Hypothalamus (tissue), 51 donors: Measurements from ENCODE around the gene MGAT4C.
A peak's percentile ranks its signal among the peaks of the same experiment; 100 is the strongest.

Experiments used
- DNase-seq, 51 donors: peaks; one replicate each; lab custom pipeline; 2025; lab: John Stamatoyannopoulos, UW

The MGAT4C gene

GRCh38 chr12:85993746-85994145 is 262.4 kb downstream of the MGAT4C start:
- DNase-seq = no peak

DNA sequence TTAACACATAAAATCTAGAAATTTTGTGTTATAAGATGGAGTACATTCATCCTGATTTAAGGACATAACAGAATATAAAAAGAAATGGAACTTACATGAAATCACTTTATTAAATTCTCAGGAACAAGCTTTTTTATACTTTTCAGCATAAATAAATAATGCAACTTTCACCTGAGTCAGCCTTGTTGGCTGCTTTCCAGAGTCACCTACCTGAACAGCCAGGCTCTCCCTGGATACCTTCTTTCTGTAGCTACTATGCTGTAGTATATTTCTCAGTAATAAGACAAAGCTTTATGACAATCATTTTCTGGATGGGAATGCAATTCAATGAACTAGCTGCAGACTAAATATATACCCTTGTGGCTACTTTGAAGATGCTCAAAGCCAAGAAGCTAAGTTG is 270.2 kb downstream of the MGAT4C start:
- no peak for DNase-seq

- DNase-seq = no peak
Measured at GRCh38 chr12:85983601-85984000, 272.6 kb downstream of the MGAT4C start.

DNA sequence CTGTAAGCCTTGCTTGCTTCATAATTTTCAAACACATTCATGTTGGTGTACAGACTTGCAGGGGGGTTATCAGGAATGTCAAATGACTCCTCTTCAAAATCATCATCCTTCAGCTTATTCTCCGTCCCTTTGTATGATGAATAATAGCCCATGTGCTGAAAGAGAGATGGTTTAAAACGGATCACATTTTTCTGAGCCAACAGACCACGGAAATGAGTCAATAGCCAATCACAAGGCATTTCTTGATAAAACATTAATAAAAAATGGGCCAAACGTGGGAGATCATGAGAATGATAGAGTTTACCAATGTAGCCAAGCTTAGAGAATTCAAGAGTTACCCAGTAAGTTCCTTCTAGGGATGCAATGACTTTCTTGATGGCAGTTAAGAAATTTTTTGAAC is 276.6 kb downstream of the MGAT4C start:
- no peak for DNase-seq

GRCh38 chr12:85975716-85976115 is 280.5 kb downstream of the MGAT4C start:
- DNase-seq = no peak

- DNase-seq = no peak
Measured at GRCh38 chr12:85971800-85972199, 284.4 kb downstream of the MGAT4C start.

GRCh38 chr12:85968606-85969005 is 287.6 kb downstream of the MGAT4C start:
- no peak for DNase-seq

DNA sequence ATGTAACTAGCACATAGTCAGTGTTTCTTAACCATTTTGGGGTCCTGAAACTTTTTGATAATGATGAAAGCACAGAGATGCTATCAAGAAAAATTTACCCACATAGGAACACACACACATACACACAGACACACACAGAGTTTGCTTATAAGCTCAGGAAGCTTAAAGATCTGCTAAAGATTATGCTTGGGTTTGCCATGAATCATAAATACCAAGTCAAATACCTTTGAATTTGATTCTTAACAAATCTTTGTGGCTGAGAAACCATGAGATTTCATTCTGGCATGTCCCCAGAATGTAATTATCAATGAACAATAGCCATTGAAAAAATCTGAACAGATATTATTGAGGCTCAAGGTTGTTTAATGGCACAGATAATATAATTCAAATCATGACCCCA is 292.9 kb downstream of the MGAT4C start:
- no peak for DNase-seq

DNA sequence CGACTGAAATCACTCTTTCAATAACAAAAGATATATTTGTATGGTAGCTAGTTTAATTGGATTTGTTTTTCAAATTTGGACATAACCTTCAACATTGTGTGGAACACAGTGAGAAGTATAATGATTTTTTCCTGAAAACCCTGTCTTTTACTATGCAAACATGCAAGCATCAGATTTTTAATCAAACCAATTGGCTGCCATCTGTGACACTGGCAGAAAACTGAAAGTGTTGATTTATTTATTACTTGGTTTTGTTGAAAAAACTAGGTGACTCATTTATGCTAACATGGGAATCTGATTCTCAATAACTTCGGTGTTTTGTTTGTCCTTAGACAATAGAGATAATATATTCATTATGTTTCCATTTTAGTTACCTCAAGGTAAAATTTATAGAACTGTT is 300.1 kb downstream of the MGAT4C start:
- no peak for DNase-seq

GRCh38 chr12:85955127-85955526 is 301.1 kb downstream of the MGAT4C start:
- no peak for DNase-seq

DNA sequence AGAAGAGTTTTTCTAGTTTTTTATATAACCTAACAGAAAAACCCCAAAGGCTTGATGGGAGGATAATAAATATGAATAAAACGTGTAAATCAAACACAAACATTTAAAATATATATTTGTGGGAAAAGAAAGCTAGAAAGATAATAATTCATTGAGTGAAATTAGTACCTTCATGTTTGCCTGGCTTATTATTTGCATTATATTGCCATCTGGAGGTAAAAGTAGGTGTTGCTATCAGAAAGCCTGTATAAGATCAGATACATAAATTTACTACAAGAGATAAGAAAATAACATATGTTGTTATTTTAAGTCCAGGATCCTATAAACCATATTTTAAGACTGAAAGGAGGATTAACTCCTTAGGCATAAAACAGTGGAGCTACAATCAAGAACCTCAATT is 304.4 kb downstream of the MGAT4C start:
- DNase-seq = no peak

- DNase-seq = no peak
Measured at GRCh38 chr12:85949253-85949652, 306.9 kb downstream of the MGAT4C start.

DNA sequence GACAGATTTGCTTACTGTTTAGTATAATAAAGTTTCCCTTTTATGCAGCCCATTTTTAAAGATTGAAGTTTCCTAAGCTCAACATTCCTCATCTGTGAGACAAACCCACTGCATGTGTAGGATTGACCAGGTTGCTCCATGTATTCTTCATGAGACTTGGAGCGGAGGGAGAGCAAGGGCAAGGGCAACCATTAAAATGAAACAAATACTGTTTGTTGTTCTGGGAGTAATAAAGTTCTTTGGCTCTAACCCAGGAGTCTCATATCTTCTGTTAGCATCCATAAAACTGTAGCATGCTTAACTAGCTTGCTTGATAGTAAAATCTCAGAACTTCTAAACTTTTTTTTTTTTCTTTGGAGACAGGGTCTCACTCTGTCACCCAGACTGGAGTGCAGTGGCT is 307.9 kb downstream of the MGAT4C start:
- no peak for DNase-seq

- no peak for DNase-seq
Measured at GRCh38 chr12:85947286-85947685, 308.9 kb downstream of the MGAT4C start.

GRCh38 chr12:85946375-85946774 is 309.8 kb downstream of the MGAT4C start:
- no peak for DNase-seq

DNA sequence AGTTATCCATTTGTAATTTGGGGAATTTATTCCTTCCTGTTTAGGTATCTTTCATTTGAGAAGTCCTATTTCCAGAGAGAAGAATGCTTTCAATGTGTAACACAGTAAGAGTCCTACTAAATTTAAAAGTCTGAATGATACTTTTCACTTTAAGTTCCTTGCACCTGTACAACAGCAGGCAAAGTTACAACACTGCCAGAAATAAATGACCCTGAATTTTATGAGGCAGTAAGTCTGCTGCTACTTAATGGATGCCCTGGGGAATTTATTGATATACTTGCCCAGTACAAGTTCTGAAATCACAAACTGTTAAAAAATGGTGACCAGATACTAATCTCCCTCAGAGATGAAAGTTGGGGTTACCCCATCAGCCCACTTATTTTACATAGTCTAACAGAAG is 329.0 kb downstream of the MGAT4C start:
- no peak for DNase-seq

DNA sequence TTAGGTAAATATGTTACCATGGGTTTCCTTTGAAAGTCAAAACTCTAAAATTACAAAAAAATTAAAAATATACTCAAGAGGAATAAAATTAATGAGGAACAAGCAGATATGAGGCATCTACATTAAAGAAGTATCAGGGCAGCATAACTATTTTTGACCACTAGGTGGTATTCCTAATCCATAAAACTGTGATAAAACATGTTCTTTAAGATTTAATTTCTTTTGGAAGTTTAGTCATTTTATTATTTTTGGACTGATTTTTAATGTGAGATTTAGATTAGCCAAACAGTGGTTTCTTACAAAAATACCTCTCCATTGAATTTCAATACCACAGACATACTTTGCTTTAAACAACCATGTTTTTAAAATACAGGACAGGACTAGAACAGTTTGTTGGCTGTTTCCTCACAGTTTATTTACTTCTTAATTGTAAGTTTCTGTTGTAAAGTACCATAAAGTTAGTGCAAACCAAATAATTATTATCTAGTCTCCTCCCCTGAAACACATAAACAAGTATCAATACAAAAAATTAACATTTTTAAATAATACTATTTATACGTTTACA is 332.3 kb downstream of the MGAT4C start:
- peak in 1 of 51 donors; percentile 2 for DNase-seq

DNA sequence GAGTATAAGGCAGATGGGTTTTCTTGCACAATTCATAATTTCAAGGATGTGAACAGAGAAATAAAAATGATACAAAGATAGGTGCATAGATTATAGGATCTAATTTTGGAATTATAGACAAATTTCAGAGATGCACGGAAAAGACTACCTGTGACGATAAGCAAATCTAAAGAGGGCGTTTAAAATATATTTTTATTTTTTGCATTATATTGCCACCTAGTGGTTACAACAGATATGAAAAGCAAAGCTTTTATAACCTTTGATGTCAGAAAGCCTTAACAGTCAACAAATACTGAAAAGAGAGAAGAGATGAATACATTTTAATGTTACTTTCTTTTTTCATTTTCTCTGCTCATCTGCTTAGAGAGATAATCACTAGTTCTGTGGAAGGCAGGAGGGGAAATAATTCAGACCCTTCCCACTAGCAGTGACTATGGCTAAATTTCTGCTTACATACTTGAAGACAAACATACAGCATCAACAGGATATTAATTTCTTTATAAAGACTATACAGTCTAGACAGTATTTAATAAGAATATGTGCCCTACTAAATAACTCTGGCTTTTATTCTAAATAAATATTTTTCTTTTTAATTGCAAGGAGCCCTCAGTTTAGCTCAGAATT is 335.8 kb downstream of the MGAT4C start:
- DNase-seq = peak in 1 of 51 donors; percentile 7
